NT2/D1 (cell line): ENCODE results near the gene LRRN4.

Experiments
- DNase-seq: peaks from one replicate; pipeline ENCODE4 v3.0.0-alpha.2; 2011; ENCODE audit warnings: low read depth, low spot score
- H3K27me3 ChIP-seq: 2 replicates; pipeline ENCODE4 v1.6.0; 2011; ENCODE audit warnings: mild to moderate bottlenecking; ENCODE audit not compliant: insufficient read length, insufficient read depth
- H3K36me3 ChIP-seq: 2 replicates; pipeline ENCODE4 v1.6.1; 2011; ENCODE audit warnings: mild to moderate bottlenecking, low read length, mixed read lengths; ENCODE audit not compliant: insufficient read depth, insufficient read length
- H3K4me1 ChIP-seq: 2 replicates; pipeline ENCODE4 v1.5.1; 2011; ENCODE audit not compliant: insufficient read depth, insufficient read length
- H3K4me3 ChIP-seq: 2 replicates; pipeline ENCODE4 v1.5.1; 2011; ENCODE audit warnings: low read depth; ENCODE audit not compliant: insufficient read length
- H3K9ac ChIP-seq: 2 replicates; pipeline ENCODE4 v1.6.0; 2011; ENCODE audit warnings: low read depth; ENCODE audit not compliant: insufficient read length
- H3K9me3 ChIP-seq: 2 replicates; pipeline ENCODE4 v1.5.1; 2011; ENCODE audit warnings: mild to moderate bottlenecking, low read length; ENCODE audit not compliant: insufficient read depth
- SUZ12 ChIP-seq: IDR thresholded peaks from 2 replicates; pipeline ENCODE4 v1.6.1; 2011; ENCODE audit not compliant: insufficient read length, insufficient read depth; ENCODE audit errors: extremely low read depth
- YY1 ChIP-seq: IDR thresholded peaks from 2 replicates; pipeline ENCODE4 v1.6.1; 2011; ENCODE audit not compliant: insufficient read length, insufficient read depth
- ZNF274 ChIP-seq: IDR thresholded peaks from 2 replicates; pipeline ENCODE4 v1.6.1; 2011; ENCODE audit warnings: mild to moderate bottlenecking, low read depth, low read length

The LRRN4 gene

GRCh38 chr20:6030453-6031080 lies 23.3 kb downstream of the LRRN4 start:
- no peak for TF ChIP-seq YY1
- TF ChIP-seq ZNF274: no peak
- TF ChIP-seq SUZ12: no peak
- Histone ChIP-seq H3K9ac (no peak overlapping the region), H3K36me3 (peaks cover 30% of the 10 kb centered on the region)

DNA sequence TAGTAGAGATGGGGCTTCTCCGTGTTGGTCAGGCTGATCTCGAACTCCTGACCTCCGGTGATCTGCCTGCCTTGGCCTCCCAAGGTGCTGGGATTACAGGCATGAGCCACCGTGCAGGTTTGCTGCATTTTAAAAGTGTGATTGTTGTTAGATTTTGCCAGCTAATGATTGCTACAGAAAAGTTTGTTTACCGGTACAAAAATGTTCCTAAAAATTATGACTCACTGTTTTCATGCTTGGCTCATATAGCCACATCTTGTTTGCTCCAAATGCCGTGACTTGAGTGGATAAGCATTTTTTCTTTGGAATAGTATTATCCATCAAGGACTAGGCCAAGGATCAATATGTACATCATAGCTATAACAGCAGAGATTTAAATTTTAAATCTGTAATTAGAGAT lies 24.3 kb downstream of the LRRN4 start:
- H3K9me3 ChIP-seq: peaks cover 8% of the 10 kb centered on the region
- no peaks in the 10 kb centered on the region for H3K27me3 ChIP-seq
- H3K4me3 ChIP-seq: no peak overlapping the region
- no peak for DNase-seq
- TF ChIP-seq YY1: no peak
- no peak for TF ChIP-seq SUZ12
- TF ChIP-seq ZNF274: no peak
- no peak overlapping the region for H3K9ac ChIP-seq
- H3K36me3 ChIP-seq: peaks cover 36% of the 10 kb centered on the region
- H3K4me1 ChIP-seq: no peaks in the 10 kb centered on the region

More at GRCh38 chr20:6030453-6031080, 23.3 kb downstream of the LRRN4 start:
- Histone ChIP-seq H3K9me3 (no peaks in the 10 kb centered on the region), H3K4me1 (no peaks in the 10 kb centered on the region), H3K4me3 (no peak overlapping the region), H3K27me3 (no peaks in the 10 kb centered on the region)
- no peak for DNase-seq

DNA sequence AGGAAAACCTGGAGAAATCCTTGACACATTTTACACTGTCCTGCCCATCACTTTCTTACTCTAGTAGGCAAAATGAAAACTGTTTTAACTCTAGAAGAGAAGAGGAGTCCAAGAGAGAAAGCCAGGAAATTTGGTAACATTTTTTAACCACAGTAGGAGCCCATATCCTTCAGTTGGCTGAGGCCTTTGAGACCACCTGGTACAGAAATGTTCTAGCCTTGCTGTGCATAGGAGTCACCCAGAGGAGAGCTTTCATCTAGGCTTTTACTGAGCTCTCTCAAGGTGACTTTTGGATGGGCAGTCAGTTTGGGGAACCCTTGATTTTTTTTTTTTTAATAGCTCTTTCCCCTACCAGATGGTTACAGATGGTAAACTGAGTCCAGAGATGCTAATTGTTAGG lies 25.0 kb downstream of the LRRN4 start:
- peaks cover 36% of the 10 kb centered on the region for H3K36me3 ChIP-seq
- peaks cover 14% of the 10 kb centered on the region for H3K9me3 ChIP-seq
- TF ChIP-seq SUZ12: no peak

DNA sequence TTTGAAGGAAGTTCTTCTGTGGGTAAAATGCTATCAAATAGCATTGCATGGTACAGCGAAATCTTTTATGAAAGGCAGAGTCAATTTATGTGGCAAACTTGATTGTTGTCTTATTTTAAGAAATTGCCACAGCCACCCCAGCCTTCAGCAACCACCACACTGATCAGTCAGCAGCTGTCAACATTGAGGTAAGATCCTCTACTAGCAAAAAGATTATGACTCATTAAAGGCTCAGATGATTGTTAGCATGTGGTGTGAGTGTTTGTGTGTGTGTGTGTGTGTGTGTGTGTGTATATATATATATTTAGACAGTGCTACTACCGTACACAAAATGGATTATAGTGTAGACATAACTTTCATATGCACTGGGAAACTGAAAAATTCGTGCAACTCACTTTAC lies 27.8 kb downstream of the LRRN4 start:
- no peak for TF ChIP-seq SUZ12
- no peak for TF ChIP-seq ZNF274
- TF ChIP-seq YY1: no peak
- Histone ChIP-seq H3K9me3 (peaks cover 18% of the 10 kb centered on the region), H3K27me3 (no peaks in the 10 kb centered on the region), H3K9ac (no peak overlapping the region), H3K4me1 (no peaks in the 10 kb centered on the region), H3K36me3 (peaks cover 44% of the 10 kb centered on the region), H3K4me3 (no peak overlapping the region)
- DNase-seq: no peak

More for the DNA sequence above, 25.0 kb downstream of the LRRN4 start:
- Histone ChIP-seq H3K4me3 (no peak overlapping the region), H3K9ac (no peak overlapping the region), H3K27me3 (no peaks in the 10 kb centered on the region), H3K4me1 (no peaks in the 10 kb centered on the region)
- DNase-seq: no peak

GRCh38 chr20:6024768-6025167 lies 29.1 kb downstream of the LRRN4 start:
- no peak overlapping the region for H3K4me3 ChIP-seq
- DNase-seq: no peak
- TF ChIP-seq ZNF274 (no peak), SUZ12 (no peak), YY1 (no peak)
- peaks cover 18% of the 10 kb centered on the region for H3K9me3 ChIP-seq
- no peaks in the 10 kb centered on the region for H3K4me1 ChIP-seq
- H3K27me3 ChIP-seq: no peaks in the 10 kb centered on the region
- H3K36me3 ChIP-seq: peaks cover 35% of the 10 kb centered on the region
- no peak overlapping the region for H3K9ac ChIP-seq

- TF ChIP-seq SUZ12 (no peak), YY1 (no peak), ZNF274 (no peak)
- no peaks in the 10 kb centered on the region for H3K4me1 ChIP-seq
- H3K36me3 ChIP-seq: peaks cover 30% of the 10 kb centered on the region
- no peak for DNase-seq
- H3K9me3 ChIP-seq: no peaks in the 10 kb centered on the region
- H3K4me3 ChIP-seq: no peak overlapping the region
- no peaks in the 10 kb centered on the region for H3K27me3 ChIP-seq
- no peak overlapping the region for H3K9ac ChIP-seq
These were observed 36.0 kb downstream of the LRRN4 start for GRCh38 chr20:6017880-6018279.

- Histone ChIP-seq H3K9me3 (no peaks in the 10 kb centered on the region), H3K4me1 (no peaks in the 10 kb centered on the region), H3K9ac (no peak overlapping the region), H3K36me3 (peaks cover 32% of the 10 kb centered on the region), H3K4me3 (no peak overlapping the region), H3K27me3 (no peaks in the 10 kb centered on the region)
- TF ChIP-seq ZNF274: no peak
- no peak for TF ChIP-seq SUZ12
- TF ChIP-seq YY1: no peak
- no peak for DNase-seq
These were observed 36.4 kb downstream of the LRRN4 start for GRCh38 chr20:6017467-6017866.

- H3K27me3 ChIP-seq: no peaks in the 10 kb centered on the region
- DNase-seq: no peak
- H3K4me3 ChIP-seq: no peak overlapping the region
- peaks cover 50% of the 10 kb centered on the region for H3K36me3 ChIP-seq
- H3K9me3 ChIP-seq: no peaks in the 10 kb centered on the region
- no peak overlapping the region for H3K9ac ChIP-seq
- TF ChIP-seq YY1 (no peak), ZNF274 (no peak), SUZ12 (no peak)
- H3K4me1 ChIP-seq: no peaks in the 10 kb centered on the region
These were observed 38.9 kb downstream of the LRRN4 start for GRCh38 chr20:6014957-6015356.
